CD4-positive, CD25-positive, alpha-beta regulatory T cell (primary cell): Measurements from ENCODE around the gene NELFE. TPM values are rescaled to one million over a fixed set of nuclear protein-coding genes. Genes with fewer than 3 reads are reported as not detected.
A peak's percentile ranks its signal among the peaks of the same experiment; 100 is the strongest.
"Not testable (repeated sequence)": the region's sequence is repeated elsewhere in the genome, so short reads cannot be mapped to it uniquely, and the experiment has no call there.

Experiments used
- ATAC-seq, 2 donors: fragments of 150-1000 bp; cut with Tn5 transposase; one replicate each; pipeline ENCODE4 v1.10.0; 2021; ENCODE audit warnings: low read depth in 2 of 2, moderate number of reproducible peaks in 2 of 2, moderate library complexity in 1 of 2
- DNase-seq, 3 donors: peaks; one replicate each; pipeline versions ENCODE4 v3.0.0 to v3.0.0-alpha.2; 2012 to 2022; ENCODE audit warnings: mixed read lengths in 1 of 3
- H3K27ac ChIP-seq: one replicate; pipeline ENCODE4 v1.7.0; 2013; ENCODE audit warnings: mild to moderate bottlenecking, low read length; ENCODE audit not compliant: insufficient read depth, poor library complexity, severe bottlenecking
- H3K27me3 ChIP-seq: one replicate; pipeline ENCODE4 v1.7.0; 2013; ENCODE audit warnings: low read length; ENCODE audit not compliant: control insufficient read depth, insufficient read depth
- H3K36me3 ChIP-seq: one replicate; pipeline ENCODE4 v1.7.0; 2013; ENCODE audit warnings: mild to moderate bottlenecking, low read length, moderate library complexity; ENCODE audit not compliant: control insufficient read depth, insufficient read depth
- H3K4me1 ChIP-seq: 2 replicates; pipeline ENCODE4 v1.7.0; 2013; ENCODE audit warnings: mild to moderate bottlenecking, low read length; ENCODE audit not compliant: insufficient read depth, control insufficient read depth, poor library complexity, severe bottlenecking
- H3K4me3 ChIP-seq: one replicate; pipeline ENCODE4 v1.7.0; 2013; ENCODE audit warnings: low read depth, mild to moderate bottlenecking, low read length, moderate library complexity
- H3K9me3 ChIP-seq, 2 experiments: 1 replicate in 1 of 2; 2 replicates in 1 of 2; pipeline ENCODE4 v1.7.0; 2013; ENCODE audit warnings: low read length in 2 of 2, mild to moderate bottlenecking in 1 of 2, moderate library complexity in 1 of 2; ENCODE audit not compliant: control insufficient read depth in 2 of 2
- H3K27ac Mint-ChIP-seq, 3 donors: one replicate each; pipeline ENCODE4 v1.8.0; 2020 to 2022; ENCODE audit warnings: mild to moderate bottlenecking in 3 of 3, mixed read lengths in 3 of 3, moderate library complexity in 2 of 3
- H3K27me3 Mint-ChIP-seq: one replicate; pipeline ENCODE4 v1.8.0; 2022; ENCODE audit warnings: mild to moderate bottlenecking, mixed read lengths
- H3K36me3 Mint-ChIP-seq: one replicate; pipeline ENCODE4 v1.8.0; 2020; ENCODE audit warnings: mixed read lengths
- H3K4me1 Mint-ChIP-seq, 4 donors: one replicate each; pipeline ENCODE4 v1.8.0; 2020 to 2022; ENCODE audit warnings: mixed read lengths in 4 of 4, mild to moderate bottlenecking in 1 of 4
- H3K4me3 Mint-ChIP-seq, 4 donors: one replicate each; pipeline ENCODE4 v1.8.0; 2020 to 2022; ENCODE audit warnings: mild to moderate bottlenecking in 4 of 4, mixed read lengths in 4 of 4, moderate library complexity in 3 of 4
- H3K9me3 Mint-ChIP-seq, 7 donors: one replicate each; pipeline ENCODE4 v1.8.0; 2020 to 2022; ENCODE audit warnings: mixed read lengths in 7 of 7, mild to moderate bottlenecking in 3 of 7, moderate library complexity in 2 of 7
- polyA plus RNA-seq, 4 donors: library from polyadenylated mRNA; unstranded; fragments of 300-500 nt; fragmentation: Illumina TruSeq; gene quantifications; one replicate each; pipeline ENCODE4 v1.2.3, GENCODE V29; 2021
- total RNA-seq: library from RNA; stranded (reverse); gene quantifications from one replicate; pipeline ENCODE4 v1.2.3, GENCODE V29; 2022

Gene NELFE
- total and polyA plus RNA-seq, 5 donors from 2014 or later = 51.4 to 62.3 (median 58.9) TPM

- peak overlapping the region in 2 of 3 donors; percentile 40 to 80 for H3K27ac Mint-ChIP-seq
- no peak for ATAC-seq
- peak in 1 of 3 donors; percentile 33 for DNase-seq
- H3K4me3 Mint-ChIP-seq = no peak overlapping the region
- peaks cover 0 to 18% (median 6%) of the 10 kb centered on the region in 4 donors for H3K4me1 Mint-ChIP-seq
- no peak overlapping the region for H3K4me3 ChIP-seq
- H3K36me3 Mint-ChIP-seq = peaks cover 2% of the 10 kb centered on the region
- H3K27me3 ChIP-seq = no peaks in the 10 kb centered on the region
- no peaks in the 10 kb centered on the region for H3K9me3 Mint-ChIP-seq
- no peaks in the 10 kb centered on the region for H3K27me3 Mint-ChIP-seq
- peaks cover 14% of the 10 kb centered on the region for H3K4me1 ChIP-seq
- peaks cover 6% of the 10 kb centered on the region for H3K36me3 ChIP-seq
- peak overlapping the region; percentile 58 for H3K27ac ChIP-seq
- H3K9me3 ChIP-seq = no peaks in the 10 kb centered on the region
Observed at GRCh38 chr6:31979238-31979898, 20.6 kb upstream of the NELFE start.

GRCh38 chr6:31978831-31979230 is 20.1 kb upstream of the NELFE start:
- peaks cover 0 to 22% (median 11%) of the 10 kb centered on the region in 4 donors for H3K4me1 Mint-ChIP-seq
- Histone ChIP-seq H3K9me3 (no peaks in the 10 kb centered on the region), H3K36me3 (peaks cover 6% of the 10 kb centered on the region), H3K4me3 (no peak overlapping the region), H3K27me3 (no peaks in the 10 kb centered on the region), H3K4me1 (peaks cover 14% of the 10 kb centered on the region), H3K27ac (peak overlapping the region; percentile 58)
- DNase-seq (no peak), ATAC-seq (no peak)
- peaks cover 2% of the 10 kb centered on the region for H3K36me3 Mint-ChIP-seq
- peak overlapping the region in 2 of 3 donors; percentile 66 to 73 for H3K27ac Mint-ChIP-seq
- H3K27me3 Mint-ChIP-seq = no peaks in the 10 kb centered on the region
- peak overlapping the region in 1 of 4 donors; percentile 35 for H3K4me3 Mint-ChIP-seq
- H3K9me3 Mint-ChIP-seq = no peaks in the 10 kb centered on the region

- H3K27ac ChIP-seq = peak overlapping the region; percentile 58
- no peaks in the 10 kb centered on the region for H3K27me3 ChIP-seq
- DNase-seq = no peak
- H3K4me3 Mint-ChIP-seq = no peak overlapping the region
- H3K4me1 ChIP-seq = peaks cover 17% of the 10 kb centered on the region
- no peak overlapping the region for H3K4me3 ChIP-seq
- peak overlapping the region in 1 of 3 donors; percentile 46 for H3K27ac Mint-ChIP-seq
- H3K27me3 Mint-ChIP-seq = no peaks in the 10 kb centered on the region
- ATAC-seq = no peak
- H3K9me3 Mint-ChIP-seq = no peaks in the 10 kb centered on the region
- H3K9me3 ChIP-seq = no peaks in the 10 kb centered on the region
- peaks cover 6 to 31% (median 18%) of the 10 kb centered on the region in 4 donors for H3K4me1 Mint-ChIP-seq
- peaks cover 6% of the 10 kb centered on the region for H3K36me3 ChIP-seq
- peaks cover 2% of the 10 kb centered on the region for H3K36me3 Mint-ChIP-seq
Observed at GRCh38 chr6:31977816-31978431, 19.2 kb upstream of the NELFE start.

GRCh38 chr6:31976065-31976464 is 17.3 kb upstream of the NELFE start:
- H3K4me1 ChIP-seq = peaks cover 28% of the 10 kb centered on the region
- H3K27ac ChIP-seq, H3K36me3 Mint-ChIP-seq, H3K4me3 ChIP-seq, H3K9me3 ChIP-seq, DNase-seq, ATAC-seq, H3K36me3 ChIP-seq, H3K4me3 Mint-ChIP-seq, H3K27ac Mint-ChIP-seq, H3K27me3 ChIP-seq, H3K9me3 Mint-ChIP-seq, H3K27me3 Mint-ChIP-seq: not testable (repeated sequence)
- peaks cover 15 to 48% (median 29%) of the 10 kb centered on the region in 4 donors for H3K4me1 Mint-ChIP-seq

GRCh38 chr6:31972709-31973350 is 14.1 kb upstream of the NELFE start:
- Histone ChIP-seq H3K9me3 (no peaks in the 10 kb centered on the region), H3K27me3 (no peaks in the 10 kb centered on the region), H3K27ac (peak overlapping the region; percentile 100), H3K4me1 (peaks cover 22% of the 10 kb centered on the region), H3K4me3 (peak overlapping the region; percentile 91), H3K36me3 (peaks cover 19% of the 10 kb centered on the region)
- Mint-ChIP-seq H3K27me3 (peaks cover 9% of the 10 kb centered on the region), H3K36me3 (peaks cover 8% of the 10 kb centered on the region), H3K9me3 (no peaks in the 10 kb centered on the region), H3K27ac (peak overlapping the region; percentile 99 to 100 (median 99)), H3K4me3 (peak overlapping the region; percentile 99 to 100 (median 99)), H3K4me1 (peaks cover 15 to 53% (median 34%) of the 10 kb centered on the region in 4 donors)
- DNase-seq (no peak), ATAC-seq (no peak)

- peak within 1 kb of the TSS; percentile 91 for H3K4me3 ChIP-seq
- Mint-ChIP-seq H3K4me3 (peak within 1 kb of the TSS; percentile 99 to 100 (median 99)), H3K4me1 (peaks cover 15 to 59% (median 37%) of the 10 kb centered on the region in 4 donors), H3K9me3 (no peaks in the 10 kb centered on the region), H3K27me3 (peaks cover 9% of the 10 kb centered on the region), H3K36me3 (peaks cover 10% of the 10 kb centered on the region), H3K27ac (peak within 1 kb of the TSS; percentile 99 to 100 (median 99))
- peaks cover 26% of the 10 kb centered on the region for H3K36me3 ChIP-seq
- H3K9me3 ChIP-seq = no peaks in the 10 kb centered on the region
- peak; percentile 94 to 95 for ATAC-seq
- H3K4me1 ChIP-seq = peaks cover 22% of the 10 kb centered on the region
- DNase-seq = peak; percentile 97 to 99 (median 99)
- H3K27ac ChIP-seq = peak within 1 kb of the TSS; percentile 100
- H3K27me3 ChIP-seq = no peaks in the 10 kb centered on the region
Observed at GRCh38 chr6:31971993-31972708, 13.4 kb upstream of the NELFE start, which contains the start of gene DXO. Gene DXO, minus strand, starts transcription at chr6:31972138. Its CDS starts 463 bp downstream, at chr6:31971675.

GRCh38 chr6:31971279-31971992 is 12.7 kb upstream of the NELFE start:
- ATAC-seq (no peak), DNase-seq (no peak)
- Mint-ChIP-seq H3K9me3 (no peaks in the 10 kb centered on the region), H3K36me3 (peaks cover 12% of the 10 kb centered on the region), H3K4me3 (peak overlapping the region; percentile 99 to 100 (median 99)), H3K27ac (peak overlapping the region; percentile 99 to 100 (median 99)), H3K4me1 (peaks cover 15 to 60% (median 38%) of the 10 kb centered on the region in 4 donors), H3K27me3 (peaks cover 9% of the 10 kb centered on the region)
- Histone ChIP-seq H3K36me3 (peaks cover 33% of the 10 kb centered on the region), H3K4me1 (peaks cover 22% of the 10 kb centered on the region), H3K4me3 (peak overlapping the region; percentile 91), H3K9me3 (no peaks in the 10 kb centered on the region), H3K27ac (peak overlapping the region; percentile 100), H3K27me3 (no peaks in the 10 kb centered on the region)
